HEK293 (cell line): ENCODE data around the gene LILRB5.
"Not testable (repeated sequence)": the region's sequence is repeated elsewhere in the genome, so short reads cannot be mapped to it uniquely, and the experiment has no call there.

Experiments
- CTCF ChIA-PET: fragments of 350-600 bp; formaldehyde crosslinking; extraction: SDS; loops from one replicate; lab custom pipeline; 2021; ENCODE audit warnings: antibody characterized with exemption; lab: Yijun Ruan, JAX
- POLR2A ChIA-PET: fragments of 300-600 bp; formaldehyde crosslinking; extraction: SDS; loops from one replicate; lab custom pipeline; 2020; ENCODE audit warnings: antibody characterized with exemption, inconsistent platforms; lab: Yijun Ruan, JAX
- H3K27ac ChIP-seq: fragments of 200-500 bp; sonication (Bioruptor generic); 2 replicates; pipeline ENCODE4 v1.5.1; 2014; ENCODE audit warnings: low read depth, low read length, control low read depth, inconsistent platforms; ENCODE audit errors: extremely low read depth
- H3K36me3 ChIP-seq, 2 experiments: fragments of 200-500 bp in 1 of 2; sonication (Bioruptor generic) in 1 of 2; 1 replicate in 1 of 2; 2 replicates in 1 of 2; pipeline ENCODE4 v1.5.1; 2014 to 2017; ENCODE audit warnings: inconsistent platforms in 2 of 2, low read length in 2 of 2; ENCODE audit not compliant: control insufficient read depth in 2 of 2, insufficient read depth in 1 of 2
- H3K4me1 ChIP-seq: fragments of 200-500 bp; sonication (Bioruptor generic); 2 replicates; pipeline ENCODE4 v1.5.1; 2014; ENCODE audit warnings: mild to moderate bottlenecking, low read length, inconsistent platforms; ENCODE audit not compliant: control insufficient read depth, insufficient read depth
- H3K4me3 ChIP-seq: 2 replicates; pipeline ENCODE4 v1.5.1; 2011; ENCODE audit warnings: low read depth, mild to moderate bottlenecking, control low read depth, low read length, moderate library complexity
- H3K9me3 ChIP-seq: fragments of 200-500 bp; sonication (Bioruptor generic); 2 replicates; pipeline ENCODE4 v1.5.1; 2014; ENCODE audit warnings: low read depth, low read length, inconsistent platforms; ENCODE audit not compliant: control insufficient read depth, insufficient read depth
- BCL11B ChIP-seq: fragments of 450-650 bp; formaldehyde crosslinking; IDR thresholded peaks from 2 replicates; pipeline ENCODE4 v1.5.1; 2016; ENCODE audit warnings: low read depth, missing biosample characterization, missing genetic modification characterization
- EGR2 ChIP-seq: fragments of 450-650 bp; formaldehyde crosslinking; IDR thresholded peaks from 2 replicates; pipeline ENCODE4 v1.5.1; 2016; ENCODE audit warnings: low read depth, missing biosample characterization, missing genetic modification characterization
- HOXA7 ChIP-seq: sonication (generic); formaldehyde crosslinking; IDR thresholded peaks from 2 replicates; pipeline ENCODE4 v1.8.1; 2022; ENCODE audit warnings: missing genetic modification reagents, borderline replicate concordance
- IKZF3 ChIP-seq: fragments of 450-650 bp; IDR thresholded peaks from 2 replicates; pipeline ENCODE4 v1.5.0; 2018; ENCODE audit warnings: missing biosample characterization, mild to moderate bottlenecking, missing genetic modification characterization, moderate library complexity
- ZIC2 ChIP-seq: fragments of 450-650 bp; formaldehyde crosslinking; IDR thresholded peaks from 2 replicates; pipeline ENCODE4 v1.5.1; 2016; ENCODE audit warnings: missing biosample characterization, missing genetic modification characterization
- ZNF202 ChIP-seq: fragments of 450-650 bp; formaldehyde crosslinking; IDR thresholded peaks from 2 replicates; pipeline ENCODE4 v1.5.1; 2016; ENCODE audit warnings: missing biosample characterization, missing genetic modification characterization, borderline replicate concordance
- ZNF391 ChIP-seq: fragments of 450-650 bp; formaldehyde crosslinking; IDR thresholded peaks from 2 replicates; pipeline ENCODE4 v1.5.1; 2016; ENCODE audit warnings: low read depth, missing biosample characterization, missing genetic modification characterization, borderline replicate concordance
- ZNF585B ChIP-seq: fragments of 450-650 bp; formaldehyde crosslinking; IDR thresholded peaks from 2 replicates; pipeline ENCODE4 v1.5.1; 2016; ENCODE audit warnings: missing biosample characterization, missing genetic modification characterization
- ZNF670 ChIP-seq: fragments of 450-650 bp; formaldehyde crosslinking; IDR thresholded peaks from 2 replicates; pipeline ENCODE4 v1.5.1; 2016; ENCODE audit warnings: missing biosample characterization, missing genetic modification characterization, low read depth
- ZNF76 ChIP-seq: fragments of 450-650 bp; formaldehyde crosslinking; IDR thresholded peaks from 2 replicates; pipeline ENCODE4; 2016; ENCODE audit warnings: low read depth, missing biosample characterization, missing genetic modification characterization, borderline replicate concordance
- ZNF768 ChIP-seq: fragments of 450-650 bp; formaldehyde crosslinking; IDR thresholded peaks from 2 replicates; pipeline ENCODE4 v1.5.1; 2018; ENCODE audit warnings: missing biosample characterization, mild to moderate bottlenecking, missing genetic modification characterization
- TF ChIP-seq, protein P1 (sequence below): fragments of 450-650 bp; formaldehyde crosslinking; IDR thresholded peaks from 2 replicates; pipeline ENCODE4 v1.5.1; 2017; ENCODE audit warnings: missing biosample characterization, missing genetic modification characterization
- TF ChIP-seq, protein P2 (sequence below): IDR thresholded peaks from 2 replicates; pipeline ENCODE4 v1.6.1; 2011; ENCODE audit warnings: mild to moderate bottlenecking, low read depth, low read length, borderline replicate concordance
- TF ChIP-seq, protein P3 (sequence below): fragments of 450-650 bp; formaldehyde crosslinking; IDR thresholded peaks from 2 replicates; pipeline ENCODE4 v1.5.1; 2016; ENCODE audit warnings: missing biosample characterization, missing genetic modification characterization
- TF ChIP-seq, protein P4 (sequence below): fragments of 450-650 bp; formaldehyde crosslinking; IDR thresholded peaks from 2 replicates; pipeline ENCODE4 v1.5.1; 2017; ENCODE audit warnings: missing biosample characterization, mild to moderate bottlenecking, missing genetic modification characterization, moderate library complexity
- TF ChIP-seq, protein P5 (sequence below): fragments of 450-650 bp; formaldehyde crosslinking; IDR thresholded peaks from 2 replicates; pipeline ENCODE4 v1.5.1; 2016; ENCODE audit warnings: missing biosample characterization, missing genetic modification characterization
- TF ChIP-seq, protein P6 (sequence below): fragments of 450-650 bp; formaldehyde crosslinking; IDR thresholded peaks from 2 replicates; pipeline ENCODE4 v1.5.1; 2016; ENCODE audit warnings: missing biosample characterization, missing genetic modification characterization

Gene LILRB5

DNA sequence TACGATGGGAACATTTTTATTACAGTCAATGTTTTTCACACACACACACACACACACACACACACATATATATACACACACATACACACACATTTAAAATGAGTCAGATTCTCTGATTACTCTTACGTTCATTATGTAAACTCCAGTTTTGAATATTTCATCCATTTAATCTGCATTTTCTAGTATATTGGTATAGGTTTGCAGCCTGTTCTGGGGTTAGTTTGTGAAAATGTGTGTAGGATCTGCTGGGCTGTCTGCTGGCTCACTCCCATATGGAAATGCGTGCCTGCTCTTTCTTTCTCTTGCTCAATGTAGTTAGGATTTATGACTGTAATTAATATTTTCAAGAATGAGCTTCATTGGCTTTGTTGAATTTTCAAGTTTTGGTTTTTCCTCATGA lies 16.7 kb upstream of the LILRB5 start:
- no peaks in the 10 kb centered on the region for H3K9me3 ChIP-seq
- POLR2A ChIA-PET = no interaction called here
- CTCF ChIA-PET = interaction anchor here (0.9 kb wide), 2 partner anchors 8 to 162 kb away, joined by 4 to 7 read pairs; no protein-coding TSS in a partner anchor
- no peaks in the 10 kb centered on the region for H3K4me1 ChIP-seq
- H3K36me3 ChIP-seq = no peaks in the 10 kb centered on the region; a peak in 1 of 3 replicates
- no peak for TF ChIP-seq ZNF585B (tag by site-specific recombination)
- TF ChIP-seq, protein P1, sequence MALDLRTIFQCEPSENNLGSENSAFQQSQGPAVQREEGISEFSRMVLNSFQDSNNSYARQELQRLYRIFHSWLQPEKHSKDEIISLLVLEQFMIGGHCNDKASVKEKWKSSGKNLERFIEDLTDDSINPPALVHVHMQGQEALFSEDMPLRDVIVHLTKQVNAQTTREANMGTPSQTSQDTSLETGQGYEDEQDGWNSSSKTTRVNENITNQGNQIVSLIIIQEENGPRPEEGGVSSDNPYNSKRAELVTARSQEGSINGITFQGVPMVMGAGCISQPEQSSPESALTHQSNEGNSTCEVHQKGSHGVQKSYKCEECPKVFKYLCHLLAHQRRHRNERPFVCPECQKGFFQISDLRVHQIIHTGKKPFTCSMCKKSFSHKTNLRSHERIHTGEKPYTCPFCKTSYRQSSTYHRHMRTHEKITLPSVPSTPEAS (tag by site-specific recombination) = peak; percentile 79
- H3K4me3 ChIP-seq = no peak overlapping the region
- H3K27ac ChIP-seq = no peak overlapping the region

DNA sequence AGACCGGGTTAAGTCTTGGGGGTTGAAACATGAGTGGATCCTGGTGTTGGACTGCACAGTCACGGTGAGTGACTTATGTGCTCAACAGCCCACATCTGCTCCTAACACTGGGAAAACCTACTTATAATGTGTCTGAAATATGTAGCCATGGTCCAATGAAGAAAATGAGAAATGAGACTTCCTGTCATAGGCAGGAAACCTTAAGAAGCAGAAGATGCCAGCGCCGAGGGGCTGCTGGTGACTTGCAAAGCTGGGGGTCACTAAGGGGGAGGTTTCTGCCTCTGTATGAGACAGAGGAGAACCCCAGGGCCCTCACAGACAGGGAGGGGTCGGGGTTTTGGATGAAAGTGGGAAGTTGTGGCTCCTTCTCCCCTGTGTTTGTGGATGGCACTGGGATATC lies 15.1 kb upstream of the LILRB5 start:
- H3K4me3 ChIP-seq, H3K9me3 ChIP-seq, H3K27ac ChIP-seq, CTCF ChIA-PET, H3K36me3 ChIP-seq, POLR2A ChIA-PET, H3K4me1 ChIP-seq: not testable (repeated sequence)

DNA sequence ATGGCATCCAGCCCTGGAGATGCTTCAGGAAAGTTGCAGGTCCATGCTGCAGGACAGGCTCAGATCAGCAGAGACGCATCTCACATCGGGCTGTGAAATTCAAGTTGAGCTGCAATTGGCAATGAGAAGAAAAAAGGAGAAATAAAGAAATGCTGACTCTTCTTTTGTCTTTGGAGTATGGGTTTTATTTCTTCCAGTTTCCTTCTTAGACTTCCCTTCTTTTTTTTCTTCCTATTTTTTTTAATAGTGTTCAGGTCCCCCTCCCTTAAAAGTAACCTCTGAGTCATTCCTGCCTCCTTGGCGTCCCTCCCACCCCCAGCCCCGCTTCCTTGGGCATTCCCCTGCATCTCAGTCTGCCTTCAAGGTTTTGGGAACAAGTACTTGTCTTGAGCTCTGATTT lies 14.5 kb upstream of the LILRB5 start:
- H3K9me3 ChIP-seq, CTCF ChIA-PET, H3K36me3 ChIP-seq, H3K27ac ChIP-seq, H3K4me1 ChIP-seq, H3K4me3 ChIP-seq, POLR2A ChIA-PET: not testable (repeated sequence)

DNA sequence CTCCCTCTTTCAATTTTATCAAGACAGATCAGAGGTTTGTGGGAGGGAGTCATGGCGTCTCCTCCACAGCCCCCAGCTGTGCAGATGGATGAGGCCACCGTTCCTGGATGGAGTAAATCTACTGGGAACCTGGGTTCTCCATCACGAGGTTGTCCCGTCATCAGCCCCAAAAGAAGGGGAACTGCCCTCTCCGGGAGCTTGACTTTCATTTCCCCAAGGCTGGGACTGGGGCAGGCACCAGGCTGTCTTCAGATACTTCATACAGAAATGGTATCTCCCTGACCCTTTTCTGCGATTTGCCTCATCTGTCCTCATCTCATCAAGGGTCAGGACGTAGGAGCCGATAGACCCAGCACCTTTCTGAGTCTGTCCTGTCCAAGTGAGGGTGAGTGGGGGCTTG lies 14.0 kb upstream of the LILRB5 start:
- ChIA-PET CTCF (no interaction called here), POLR2A (no interaction called here)
- no peaks in the 10 kb centered on the region for H3K4me1 ChIP-seq
- no peak for TF ChIP-seq ZIC2 (tag by site-specific recombination)
- TF ChIP-seq, protein P2, sequence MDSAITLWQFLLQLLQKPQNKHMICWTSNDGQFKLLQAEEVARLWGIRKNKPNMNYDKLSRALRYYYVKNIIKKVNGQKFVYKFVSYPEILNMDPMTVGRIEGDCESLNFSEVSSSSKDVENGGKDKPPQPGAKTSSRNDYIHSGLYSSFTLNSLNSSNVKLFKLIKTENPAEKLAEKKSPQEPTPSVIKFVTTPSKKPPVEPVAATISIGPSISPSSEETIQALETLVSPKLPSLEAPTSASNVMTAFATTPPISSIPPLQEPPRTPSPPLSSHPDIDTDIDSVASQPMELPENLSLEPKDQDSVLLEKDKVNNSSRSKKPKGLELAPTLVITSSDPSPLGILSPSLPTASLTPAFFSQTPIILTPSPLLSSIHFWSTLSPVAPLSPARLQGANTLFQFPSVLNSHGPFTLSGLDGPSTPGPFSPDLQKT = no peak
- no peak for TF ChIP-seq ZNF76 (tag by site-specific recombination)
- no peak for TF ChIP-seq ZNF391
- TF ChIP-seq, protein P3, sequence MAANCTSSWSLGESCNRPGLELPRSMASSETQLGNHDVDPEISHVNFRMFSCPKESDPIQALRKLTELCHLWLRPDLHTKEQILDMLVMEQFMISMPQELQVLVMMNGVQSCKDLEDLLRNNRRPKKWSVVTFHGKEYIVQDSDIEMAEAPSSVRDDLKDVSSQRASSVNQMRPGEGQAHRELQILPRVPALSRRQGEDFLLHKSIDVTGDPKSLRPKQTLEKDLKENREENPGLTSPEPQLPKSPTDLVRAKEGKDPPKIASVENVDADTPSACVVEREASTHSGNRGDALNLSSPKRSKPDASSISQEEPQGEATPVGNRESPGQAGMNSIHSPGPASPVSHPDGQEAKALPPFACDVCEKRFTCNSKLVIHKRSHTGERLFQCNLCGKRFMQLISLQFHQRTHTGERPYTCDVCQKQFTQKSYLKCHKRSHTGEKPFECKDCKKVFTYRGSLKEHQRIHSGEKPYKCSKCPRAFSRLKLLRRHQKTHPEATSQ (tag by site-specific recombination) = no peak
- no peak for TF ChIP-seq ZNF202 (tag by site-specific recombination)
- TF ChIP-seq ZNF768 (tag by site-specific recombination) = no peak
- no peak for TF ChIP-seq IKZF3 (tag by site-specific recombination)
- no peak for TF ChIP-seq BCL11B (tag by site-specific recombination)
- TF ChIP-seq, protein P4, sequence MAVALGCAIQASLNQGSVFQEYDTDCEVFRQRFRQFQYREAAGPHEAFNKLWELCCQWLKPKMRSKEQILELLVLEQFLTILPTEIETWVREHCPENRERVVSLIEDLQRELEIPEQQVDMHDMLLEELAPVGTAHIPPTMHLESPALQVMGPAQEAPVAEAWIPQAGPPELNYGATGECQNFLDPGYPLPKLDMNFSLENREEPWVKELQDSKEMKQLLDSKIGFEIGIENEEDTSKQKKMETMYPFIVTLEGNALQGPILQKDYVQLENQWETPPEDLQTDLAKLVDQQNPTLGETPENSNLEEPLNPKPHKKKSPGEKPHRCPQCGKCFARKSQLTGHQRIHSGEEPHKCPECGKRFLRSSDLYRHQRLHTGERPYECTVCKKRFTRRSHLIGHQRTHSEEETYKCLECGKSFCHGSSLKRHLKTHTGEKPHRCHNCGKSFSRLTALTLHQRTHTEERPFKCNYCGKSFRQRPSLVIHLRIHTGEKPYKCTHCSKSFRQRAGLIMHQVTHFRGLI (tag by site-specific recombination) = no peak
- TF ChIP-seq ZNF670 = no peak
- TF ChIP-seq, protein P5, sequence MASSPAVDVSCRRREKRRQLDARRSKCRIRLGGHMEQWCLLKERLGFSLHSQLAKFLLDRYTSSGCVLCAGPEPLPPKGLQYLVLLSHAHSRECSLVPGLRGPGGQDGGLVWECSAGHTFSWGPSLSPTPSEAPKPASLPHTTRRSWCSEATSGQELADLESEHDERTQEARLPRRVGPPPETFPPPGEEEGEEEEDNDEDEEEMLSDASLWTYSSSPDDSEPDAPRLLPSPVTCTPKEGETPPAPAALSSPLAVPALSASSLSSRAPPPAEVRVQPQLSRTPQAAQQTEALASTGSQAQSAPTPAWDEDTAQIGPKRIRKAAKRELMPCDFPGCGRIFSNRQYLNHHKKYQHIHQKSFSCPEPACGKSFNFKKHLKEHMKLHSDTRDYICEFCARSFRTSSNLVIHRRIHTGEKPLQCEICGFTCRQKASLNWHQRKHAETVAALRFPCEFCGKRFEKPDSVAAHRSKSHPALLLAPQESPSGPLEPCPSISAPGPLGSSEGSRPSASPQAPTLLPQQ (tag by site-specific recombination) = no peak
- TF ChIP-seq EGR2 (tag by site-specific recombination) = no peak
- no peak for TF ChIP-seq HOXA7 (CRISPR knock-in tag)
- TF ChIP-seq, protein P6, sequence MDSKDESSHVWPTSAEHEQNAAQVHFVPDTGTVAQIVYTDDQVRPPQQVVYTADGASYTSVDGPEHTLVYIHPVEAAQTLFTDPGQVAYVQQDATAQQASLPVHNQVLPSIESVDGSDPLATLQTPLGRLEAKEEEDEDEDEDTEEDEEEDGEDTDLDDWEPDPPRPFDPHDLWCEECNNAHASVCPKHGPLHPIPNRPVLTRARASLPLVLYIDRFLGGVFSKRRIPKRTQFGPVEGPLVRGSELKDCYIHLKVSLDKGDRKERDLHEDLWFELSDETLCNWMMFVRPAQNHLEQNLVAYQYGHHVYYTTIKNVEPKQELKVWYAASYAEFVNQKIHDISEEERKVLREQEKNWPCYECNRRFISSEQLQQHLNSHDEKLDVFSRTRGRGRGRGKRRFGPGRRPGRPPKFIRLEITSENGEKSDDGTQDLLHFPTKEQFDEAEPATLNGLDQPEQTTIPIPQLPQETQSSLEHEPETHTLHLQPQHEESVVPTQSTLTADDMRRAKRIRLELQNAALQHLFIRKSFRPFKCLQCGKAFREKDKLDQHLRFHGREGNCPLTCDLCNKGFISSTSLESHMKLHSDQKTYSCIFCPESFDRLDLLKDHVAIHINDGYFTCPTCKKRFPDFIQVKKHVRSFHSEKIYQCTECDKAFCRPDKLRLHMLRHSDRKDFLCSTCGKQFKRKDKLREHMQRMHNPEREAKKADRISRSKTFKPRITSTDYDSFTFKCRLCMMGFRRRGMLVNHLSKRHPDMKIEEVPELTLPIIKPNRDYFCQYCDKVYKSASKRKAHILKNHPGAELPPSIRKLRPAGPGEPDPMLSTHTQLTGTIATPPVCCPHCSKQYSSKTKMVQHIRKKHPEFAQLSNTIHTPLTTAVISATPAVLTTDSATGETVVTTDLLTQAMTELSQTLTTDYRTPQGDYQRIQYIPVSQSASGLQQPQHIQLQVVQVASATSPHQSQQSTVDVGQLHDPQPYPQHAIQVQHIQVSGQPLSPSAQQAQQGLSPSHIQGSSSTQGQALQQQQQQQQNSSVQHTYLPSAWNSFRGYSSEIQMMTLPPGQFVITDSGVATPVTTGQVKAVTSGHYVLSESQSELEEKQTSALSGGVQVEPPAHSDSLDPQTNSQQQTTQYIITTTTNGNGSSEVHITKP (tag by site-specific recombination) = no peak

More for the DNA sequence above, 14.0 kb upstream of the LILRB5 start:
- Histone ChIP-seq H3K9me3 (no peaks in the 10 kb centered on the region), H3K36me3 (no peaks in the 10 kb centered on the region; a peak in 1 of 3 replicates), H3K27ac (no peak overlapping the region), H3K4me3 (no peak overlapping the region)
